A549 (cell line): ENCODE results near the gene WFIKKN1.

Source experiments
- HOXA7 ChIP-seq: fragments of 250-450 bp; sonication (Bioruptor Pico); IDR thresholded peaks from 2 replicates; pipeline ENCODE4 v1.5.0; 2020; ENCODE audit warnings: mild to moderate bottlenecking, moderate library complexity
- MYC ChIP-seq: IDR thresholded peaks from 2 replicates; pipeline ENCODE4 v1.6.1; 2012; ENCODE audit warnings: mild to moderate bottlenecking, inconsistent platforms, low read length, improper control_type of control experiment, borderline replicate concordance
- POLR2A ChIP-seq: IDR thresholded peaks from 2 replicates; pipeline ENCODE4 v1.6.1; 2012; ENCODE audit warnings: mild to moderate bottlenecking, low read length
- POLR2AphosphoS2 ChIP-seq: conservative IDR thresholded peaks from 2 replicates; pipeline ENCODE4 v1.6.1; 2012; ENCODE audit warnings: low read length, improper control_type of control experiment, inconsistent platforms
- RFX5 ChIP-seq: fragments of 450-650 bp; IDR thresholded peaks from 2 replicates; pipeline ENCODE4 v1.7.1; 2014; ENCODE audit warnings: antibody characterized with exemption, mild to moderate bottlenecking, moderate library complexity
- TF ChIP-seq, protein P1 (sequence below): fragments of >200 bp; sonication (Bioruptor Twin); formaldehyde crosslinking; IDR thresholded peaks from 3 replicates; pipeline ENCODE4 v1.5.1; 2016
- TF ChIP-seq, protein P2 (sequence below): IDR thresholded peaks from 2 replicates; pipeline ENCODE4 v1.6.1; 2012

DNA sequence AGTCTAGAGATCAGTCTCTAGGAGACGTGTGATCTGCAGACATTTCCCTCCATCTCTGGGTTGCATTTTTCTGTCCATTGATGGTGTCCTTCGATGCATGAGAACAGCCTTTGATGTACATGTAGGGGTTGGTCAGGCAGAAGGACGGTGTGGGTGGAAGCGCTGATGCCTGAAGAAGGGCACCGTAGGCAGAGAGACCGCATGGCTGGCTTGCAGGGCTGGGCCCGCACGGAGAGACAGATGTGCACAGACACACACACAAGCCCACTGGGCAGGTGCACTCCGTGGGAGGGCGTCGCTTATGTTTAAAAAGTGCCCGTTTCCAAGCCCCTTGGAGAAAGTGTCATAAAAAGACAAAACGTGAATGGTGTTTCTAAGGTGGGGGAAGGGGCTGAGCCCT, 15.7 kb upstream of the WFIKKN1 start:
- TF ChIP-seq POLR2A (no peak), POLR2AphosphoS2 (no peak), MYC (no peak), RFX5 (no peak), HOXA7 (CRISPR knock-in tag) (no peak)
- TF ChIP-seq, protein P1, sequence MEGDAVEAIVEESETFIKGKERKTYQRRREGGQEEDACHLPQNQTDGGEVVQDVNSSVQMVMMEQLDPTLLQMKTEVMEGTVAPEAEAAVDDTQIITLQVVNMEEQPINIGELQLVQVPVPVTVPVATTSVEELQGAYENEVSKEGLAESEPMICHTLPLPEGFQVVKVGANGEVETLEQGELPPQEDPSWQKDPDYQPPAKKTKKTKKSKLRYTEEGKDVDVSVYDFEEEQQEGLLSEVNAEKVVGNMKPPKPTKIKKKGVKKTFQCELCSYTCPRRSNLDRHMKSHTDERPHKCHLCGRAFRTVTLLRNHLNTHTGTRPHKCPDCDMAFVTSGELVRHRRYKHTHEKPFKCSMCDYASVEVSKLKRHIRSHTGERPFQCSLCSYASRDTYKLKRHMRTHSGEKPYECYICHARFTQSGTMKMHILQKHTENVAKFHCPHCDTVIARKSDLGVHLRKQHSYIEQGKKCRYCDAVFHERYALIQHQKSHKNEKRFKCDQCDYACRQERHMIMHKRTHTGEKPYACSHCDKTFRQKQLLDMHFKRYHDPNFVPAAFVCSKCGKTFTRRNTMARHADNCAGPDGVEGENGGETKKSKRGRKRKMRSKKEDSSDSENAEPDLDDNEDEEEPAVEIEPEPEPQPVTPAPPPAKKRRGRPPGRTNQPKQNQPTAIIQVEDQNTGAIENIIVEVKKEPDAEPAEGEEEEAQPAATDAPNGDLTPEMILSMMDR, result no peak
- TF ChIP-seq, protein P2, sequence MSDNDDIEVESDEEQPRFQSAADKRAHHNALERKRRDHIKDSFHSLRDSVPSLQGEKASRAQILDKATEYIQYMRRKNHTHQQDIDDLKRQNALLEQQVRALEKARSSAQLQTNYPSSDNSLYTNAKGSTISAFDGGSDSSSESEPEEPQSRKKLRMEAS, result no peak
